Testis (tissue), 3 donors: ENCODE measurements around the gene POU6F2. TPM values are rescaled to one million over a fixed set of nuclear protein-coding genes. Genes with fewer than 3 reads are reported as not detected.

Experiments
- DNase-seq: peaks from one replicate; pipeline ENCODE4 v3.0.0-alpha.2; 2019
- H3K27ac ChIP-seq, 2 donors: fragments of 200-600 bp; sonication (generic); one replicate each; pipeline ENCODE4 v1.5.1; 2019
- H3K27me3 ChIP-seq: fragments of 200-600 bp; sonication (generic); one replicate; pipeline ENCODE4 v1.5.1; 2019
- H3K36me3 ChIP-seq: fragments of 200-600 bp; sonication (generic); one replicate; pipeline ENCODE4 v1.5.1; 2017; ENCODE audit warnings: low read depth; ENCODE audit errors: missing control alignments
- H3K4me1 ChIP-seq: fragments of 200-600 bp; sonication (generic); one replicate; pipeline ENCODE4 v1.5.1; 2019
- H3K4me3 ChIP-seq, 2 donors: fragments of 200-600 bp; sonication (generic); one replicate each; pipeline ENCODE4 v1.5.1; 2017 to 2019
- H3K9me3 ChIP-seq: fragments of 200-600 bp; sonication (generic); one replicate; pipeline ENCODE4 v1.5.1; 2017
- CTCF ChIP-seq, 3 experiments: fragments of 450-650 bp in 2 of 3; fragments of 200-600 bp in 1 of 3; sonication (generic) in 1 of 3; IDR thresholded peaks; one replicate each; pipeline ENCODE4 v1.5.1; 2016 to 2019; ENCODE audit warnings: antibody characterized with exemption in 3 of 3, mild to moderate bottlenecking in 2 of 3, moderate library complexity in 1 of 3
- POLR2A ChIP-seq: fragments of 450-650 bp; IDR thresholded peaks from one replicate; pipeline ENCODE4 v1.6.1; 2017; ENCODE audit warnings: antibody characterized with exemption, mild to moderate bottlenecking, moderate library complexity
- WGBS, 2 donors: methylation state at CpG; one replicate each; pipeline ENCODE4 v1.1.5; 2018; 5-methylcytosine and 5-hydroxymethylcytosine counted together
- intact Hi-C: fragments of 100-400 bp; cut with DNase I; formaldehyde crosslinking; loops from one replicate; pipeline ENCODE4 v1.15.1; 2023; ENCODE audit warnings: low total_unique reads
- polyA plus RNA-seq: library from polyadenylated mRNA; stranded (reverse); fragments of 350-450 nt; fragmentation: Illumina TruSeq; extraction: RNeasy Lipid Tissue Mini Kit (QIAGEN cat#74804); gene quantifications from one replicate; pipeline ENCODE4 v1.2.3, GENCODE V29; 2014; ENCODE audit warnings: low read depth, low replicate concordance; ENCODE audit not compliant: insufficient read depth
- total RNA-seq, 2 donors: library from RNA; depleted of rRNA; stranded (reverse); fragments of >200 nt; gene quantifications; one replicate each; pipeline ENCODE4 v1.2.3, GENCODE V29; 2016

Gene POU6F2
- total and polyA plus RNA-seq, 3 donors from 2014 or later, result 1.3 to 3.4 (median 1.7) TPM

GRCh38 chr7:39017369-39017915 lies 39.7 kb downstream of the POU6F2 start:
- Histone ChIP-seq H3K4me1 (no peaks in the 10 kb centered on the region), H3K27ac (no peak overlapping the region), H3K9me3 (no peaks in the 10 kb centered on the region), H3K27me3 (no peaks in the 10 kb centered on the region), H3K4me3 (no peak overlapping the region), H3K36me3 (no peaks in the 10 kb centered on the region)
- intact Hi-C loops, result no loop called here
- 54 to 61% methylated on average over 6 of the region's 6 CpGs for WGBS, 2 donors
- TF ChIP-seq POLR2A (no peak), CTCF (IDR thresholded peaks at IDR 0.05) (no peak)
- DNase-seq, result no peak

DNA sequence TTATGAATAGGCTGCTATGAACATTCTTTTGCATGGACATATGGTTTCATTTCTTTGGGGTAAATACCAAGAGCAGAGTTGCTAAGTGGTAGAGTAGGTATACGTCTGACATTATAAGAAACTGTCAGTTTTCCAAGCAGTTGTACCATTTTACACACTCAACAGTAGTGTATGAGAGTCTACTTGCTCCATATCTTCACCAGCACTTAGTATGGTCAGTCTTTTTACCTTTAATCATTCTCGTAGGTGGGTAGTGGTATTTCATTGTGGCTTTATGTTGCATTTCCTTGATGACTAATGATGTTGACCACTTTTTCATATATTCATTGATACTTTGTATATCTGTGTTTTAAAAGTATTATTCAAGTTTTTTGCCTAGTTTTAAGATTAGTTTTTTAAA lies 45.1 kb downstream of the POU6F2 start:
- Histone ChIP-seq H3K4me3 (no peak overlapping the region), H3K9me3 (no peaks in the 10 kb centered on the region), H3K27ac (no peak overlapping the region), H3K36me3 (no peaks in the 10 kb centered on the region), H3K4me1 (no peaks in the 10 kb centered on the region), H3K27me3 (no peaks in the 10 kb centered on the region)
- WGBS, 2 donors, result 96 to 100% methylated on average over 2 of the region's 2 CpGs
- DNase-seq, result no peak
- intact Hi-C loops, result no loop called here
- TF ChIP-seq CTCF (IDR thresholded peaks at IDR 0.05), result no peak
- no peak for TF ChIP-seq POLR2A

GRCh38 chr7:39027491-39027890 lies 49.8 kb downstream of the POU6F2 start:
- 23 to 27% methylated on average over 4 of the region's 4 CpGs for WGBS, 2 donors
- H3K4me3 ChIP-seq, result no peak overlapping the region
- DNase-seq, result no peak

GRCh38 chr7:39033885-39034624 lies 56.3 kb downstream of the POU6F2 start:
- 51 to 53% methylated on average over 13 of the region's 13 CpGs for WGBS, 2 donors
- intact Hi-C loops, result no loop called here
- Histone ChIP-seq H3K27me3 (no peaks in the 10 kb centered on the region), H3K9me3 (no peaks in the 10 kb centered on the region), H3K4me1 (peaks cover 3% of the 10 kb centered on the region), H3K27ac (no peak overlapping the region), H3K36me3 (no peaks in the 10 kb centered on the region), H3K4me3 (no peak overlapping the region)
- DNase-seq, result no peak
- TF ChIP-seq CTCF (IDR thresholded peaks at IDR 0.05) (no peak), POLR2A (no peak)

More at GRCh38 chr7:39027491-39027890, 49.8 kb downstream of the POU6F2 start:
- Histone ChIP-seq H3K27me3 (no peaks in the 10 kb centered on the region), H3K4me1 (no peaks in the 10 kb centered on the region), H3K9me3 (no peaks in the 10 kb centered on the region), H3K27ac (no peak overlapping the region), H3K36me3 (no peaks in the 10 kb centered on the region)
- intact Hi-C loops, result no loop called here
- TF ChIP-seq POLR2A (no peak), CTCF (IDR thresholded peaks at IDR 0.05) (no peak)

DNA sequence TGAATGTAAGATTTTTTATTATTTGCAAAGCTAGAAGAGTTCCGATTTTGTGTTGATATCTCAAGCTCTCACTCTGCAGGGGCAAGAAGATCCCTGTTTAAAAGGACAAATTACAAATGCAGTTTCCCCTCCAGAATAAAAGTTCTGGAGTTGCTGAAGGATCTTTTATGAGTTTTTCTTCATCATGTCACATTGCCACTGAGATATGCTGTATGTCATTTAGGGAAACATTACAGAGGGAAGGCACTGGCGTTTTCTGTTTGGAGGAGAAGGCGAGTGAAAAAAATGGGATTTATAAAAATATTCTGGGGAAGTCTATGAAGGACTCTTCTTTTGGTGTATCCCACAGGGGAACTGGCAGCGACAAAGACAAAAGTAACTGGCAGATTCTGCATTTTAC lies 57.4 kb downstream of the POU6F2 start:
- 56 to 65% methylated on average over 4 of the region's 4 CpGs for WGBS, 2 donors
- DNase-seq, result no peak
- Histone ChIP-seq H3K9me3 (no peaks in the 10 kb centered on the region), H3K27me3 (no peaks in the 10 kb centered on the region), H3K36me3 (no peaks in the 10 kb centered on the region), H3K27ac (no peak overlapping the region), H3K4me1 (peaks cover 3% of the 10 kb centered on the region), H3K4me3 (no peak overlapping the region)
- TF ChIP-seq CTCF (IDR thresholded peaks at IDR 0.05) (no peak), POLR2A (no peak)
- intact Hi-C loops, result no loop called here
